Mesenteric fat pad (tissue), 1 donor: Measurements from ENCODE around the gene FANCE. TPM values are rescaled to one million over a fixed set of nuclear protein-coding genes. Genes with fewer than 3 reads are reported as not detected.
"Not testable (repeated sequence)": the region's sequence is repeated elsewhere in the genome, so short reads cannot be mapped to it uniquely, and the experiment has no call there.

Source experiments
- DNase-seq: peaks from one replicate; pipeline ENCODE4 v3.0.0-alpha.2; 2020; ENCODE audit warnings: low spot score
- total RNA-seq: library from RNA; stranded (reverse); fragmentation: NEBNext Ultra II Directional; extraction: Animal tissue kit (Norgen Biotek cat#: 25700); gene quantifications from one replicate; pipeline ENCODE4 v1.2.1, GENCODE V29; 2021
- donor health status: DM: yes; HTN: yes; CAD: no.

The FANCE gene
- total RNA-seq, 1 donor from 2014 or later, result 1.9 TPM

- no peak for DNase-seq
Observed at GRCh38 chr6:35432291-35432690, 19.8 kb upstream of the FANCE start.

- not testable (repeated sequence) for DNase-seq
Observed at GRCh38 chr6:35432702-35433101, 19.4 kb upstream of the FANCE start.

- DNase-seq, result no peak
Observed at GRCh38 chr6:35435074-35435837, 16.9 kb upstream of the FANCE start.

- DNase-seq, result no peak
Observed at GRCh38 chr6:35436071-35436857, 15.9 kb upstream of the FANCE start.

- DNase-seq, result not testable (repeated sequence)
Observed at GRCh38 chr6:35438378-35439065, 13.6 kb upstream of the FANCE start.

- DNase-seq, result no peak
Observed at GRCh38 chr6:35439308-35439707, 12.8 kb upstream of the FANCE start.

- no peak for DNase-seq
Observed at GRCh38 chr6:35441205-35441604, 10.9 kb upstream of the FANCE start.

- no peak for DNase-seq
Observed at GRCh38 chr6:35441642-35442041, 10.5 kb upstream of the FANCE start.

GRCh38 chr6:35442693-35443092 is 9.4 kb upstream of the FANCE start:
- no peak for DNase-seq

- no peak for DNase-seq
Observed at GRCh38 chr6:35443341-35444030, 8.7 kb upstream of the FANCE start.

- DNase-seq, result no peak
Observed at GRCh38 chr6:35445691-35446090, 6.4 kb upstream of the FANCE start.

- DNase-seq, result no peak
Observed at GRCh38 chr6:35448191-35448590, 3.9 kb upstream of the FANCE start.

GRCh38 chr6:35449287-35449881 is 2.8 kb upstream of the FANCE start:
- DNase-seq, result no peak

GRCh38 chr6:35451354-35452182 is 570 bp upstream of the FANCE start:
- DNase-seq, result no peak

GRCh38 chr6:35453236-35453635 is 1.1 kb downstream of the FANCE start:
- DNase-seq, result no peak

GRCh38 chr6:35454391-35455110 is 2.4 kb downstream of the FANCE start:
- DNase-seq, result no peak

- DNase-seq, result no peak
Observed at GRCh38 chr6:35457907-35458306, 5.8 kb downstream of the FANCE start.

GRCh38 chr6:35461270-35461669 is 9.1 kb downstream of the FANCE start:
- DNase-seq, result no peak

GRCh38 chr6:35463292-35463691 is 11.2 kb downstream of the FANCE start:
- DNase-seq, result no peak
